Ovary (tissue), 3 donors: ENCODE data around the gene ZMYND10.

Experiments
- EP300 ChIP-seq: sonication (generic); formaldehyde crosslinking; IDR thresholded peaks from one replicate; pipeline ENCODE4 v1.6.1; 2017; ENCODE audit warnings: antibody characterized with exemption
- POLR2A ChIP-seq: fragments of 450-650 bp; IDR thresholded peaks from one replicate; pipeline ENCODE4 v1.6.1; 2017; ENCODE audit warnings: antibody characterized with exemption, mild to moderate bottlenecking, moderate library complexity
- TF ChIP-seq, protein P1 (sequence below), 3 donors: fragments of 450-650 bp in 2 of 3; fragments of 200-600 bp in 1 of 3; IDR thresholded peaks; one replicate each; pipeline versions ENCODE4 v1.5.1 to v1.8.0; 2016 to 2022; ENCODE audit warnings: antibody characterized with exemption in 3 of 3, mild to moderate bottlenecking in 1 of 3
- donor health status: DM: no; HTN: no; CAD: no.

DNA sequence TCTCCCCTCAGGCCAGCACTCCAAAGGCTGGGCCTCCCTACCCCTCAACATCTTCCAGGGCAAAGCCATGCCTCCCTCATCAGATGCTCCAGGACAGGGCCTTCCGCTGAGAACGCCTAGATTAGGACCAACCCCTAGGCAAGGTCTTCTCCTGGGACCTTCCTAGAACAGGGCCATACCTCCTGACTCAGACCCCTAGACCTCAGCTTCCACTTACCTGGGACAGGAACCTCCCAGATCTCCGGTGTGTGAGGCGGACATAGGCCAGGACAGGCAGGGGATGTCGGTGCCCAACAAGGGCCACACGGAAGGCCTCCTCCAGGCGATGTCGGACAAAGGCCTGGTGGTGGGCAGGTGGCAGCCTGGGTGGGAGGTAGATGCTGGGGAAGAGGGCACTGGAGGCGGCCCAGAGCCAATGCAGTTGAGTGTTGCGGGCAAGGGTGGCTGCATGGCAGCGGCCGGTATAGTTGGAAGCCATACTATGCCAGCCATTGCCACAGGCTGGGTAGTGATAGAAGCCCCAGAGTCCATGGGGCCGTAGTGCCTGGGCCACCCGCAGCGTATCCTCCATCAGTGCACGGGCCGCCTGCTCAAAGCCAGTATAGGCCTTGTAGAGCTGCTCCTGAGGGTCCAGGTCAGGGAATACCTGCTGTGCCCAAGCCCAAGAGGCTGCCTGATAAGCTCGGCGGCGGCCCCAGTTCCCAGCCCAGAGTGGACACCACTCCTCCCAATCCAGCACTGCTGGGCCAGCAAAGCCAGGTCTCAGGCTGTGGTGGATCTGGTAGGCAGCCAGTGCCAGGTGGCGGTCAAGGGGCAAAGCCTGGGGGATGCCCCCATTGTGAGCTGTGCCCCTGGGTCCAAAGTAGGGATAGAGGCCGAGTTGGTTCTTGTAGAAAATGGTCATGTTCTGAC is 50.8 kb downstream of the ZMYND10 start:
- TF ChIP-seq, protein P1, sequence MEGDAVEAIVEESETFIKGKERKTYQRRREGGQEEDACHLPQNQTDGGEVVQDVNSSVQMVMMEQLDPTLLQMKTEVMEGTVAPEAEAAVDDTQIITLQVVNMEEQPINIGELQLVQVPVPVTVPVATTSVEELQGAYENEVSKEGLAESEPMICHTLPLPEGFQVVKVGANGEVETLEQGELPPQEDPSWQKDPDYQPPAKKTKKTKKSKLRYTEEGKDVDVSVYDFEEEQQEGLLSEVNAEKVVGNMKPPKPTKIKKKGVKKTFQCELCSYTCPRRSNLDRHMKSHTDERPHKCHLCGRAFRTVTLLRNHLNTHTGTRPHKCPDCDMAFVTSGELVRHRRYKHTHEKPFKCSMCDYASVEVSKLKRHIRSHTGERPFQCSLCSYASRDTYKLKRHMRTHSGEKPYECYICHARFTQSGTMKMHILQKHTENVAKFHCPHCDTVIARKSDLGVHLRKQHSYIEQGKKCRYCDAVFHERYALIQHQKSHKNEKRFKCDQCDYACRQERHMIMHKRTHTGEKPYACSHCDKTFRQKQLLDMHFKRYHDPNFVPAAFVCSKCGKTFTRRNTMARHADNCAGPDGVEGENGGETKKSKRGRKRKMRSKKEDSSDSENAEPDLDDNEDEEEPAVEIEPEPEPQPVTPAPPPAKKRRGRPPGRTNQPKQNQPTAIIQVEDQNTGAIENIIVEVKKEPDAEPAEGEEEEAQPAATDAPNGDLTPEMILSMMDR (IDR thresholded peaks at IDR 0.05): no peak
- TF ChIP-seq POLR2A (no peak), EP300 (no peak)
